IPS DF 6.9 (cell line): ENCODE measurements around the gene NUAK2.

Experiments used
- DNase-seq: peaks from one replicate; pipeline ENCODE4 v3.0.0-alpha.2; 2013; ENCODE audit warnings: low read depth, low spot score
- H3K27ac ChIP-seq: one replicate; pipeline ENCODE4 v1.5.1; 2013; ENCODE audit warnings: low read length, control low read depth
- H3K27me3 ChIP-seq: 2 replicates; pipeline ENCODE4 v1.6.1; 2013; ENCODE audit warnings: mild to moderate bottlenecking, low read length; ENCODE audit not compliant: control insufficient read depth, insufficient read depth
- H3K36me3 ChIP-seq: 2 replicates; pipeline ENCODE4 v1.6.1; 2013; ENCODE audit warnings: low read length; ENCODE audit not compliant: control insufficient read depth, insufficient read depth
- H3K4me1 ChIP-seq: 2 replicates; pipeline ENCODE4 v1.6.1; 2013; ENCODE audit warnings: low read length; ENCODE audit not compliant: control insufficient read depth, insufficient read depth
- H3K4me3 ChIP-seq: 2 replicates; pipeline ENCODE4 v1.5.1; 2013; ENCODE audit warnings: mild to moderate bottlenecking, low read length
- H3K9me3 ChIP-seq: 2 replicates; pipeline ENCODE4 v1.6.1; 2013; ENCODE audit warnings: low read length, inconsistent platforms; ENCODE audit not compliant: control insufficient read depth, insufficient read depth
- WGBS: extraction: QIAGEN DNeasy Blood & Tissue Kit; methylation state at CpG from one replicate; pipeline ENCODE4 v1.1.7; 2013; ENCODE audit warnings: mixed read lengths, missing lambda C conversion rate; ENCODE audit not compliant: insufficient read length, insufficient coverage; 5-methylcytosine and 5-hydroxymethylcytosine counted together

NUAK2 gene

GRCh38 chr1:205296154-205296553, 25.4 kb downstream of the NUAK2 start:
- Histone ChIP-seq H3K27me3 (no peaks in the 10 kb centered on the region), H3K27ac (no peak overlapping the region), H3K4me1 (peaks cover 23% of the 10 kb centered on the region), H3K4me3 (no peak overlapping the region), H3K36me3 (no peaks in the 10 kb centered on the region), H3K9me3 (no peaks in the 10 kb centered on the region)
- DNase-seq = no peak
- WGBS = no CpG with 5 or more reads among the region's 2 CpGs

GRCh38 chr1:205294934-205295333, 26.6 kb downstream of the NUAK2 start:
- H3K4me3 ChIP-seq = no peak overlapping the region
- H3K27ac ChIP-seq = peak overlapping the region; percentile 52
- no peaks in the 10 kb centered on the region for H3K9me3 ChIP-seq
- DNase-seq = no peak
- no peaks in the 10 kb centered on the region for H3K27me3 ChIP-seq
- H3K4me1 ChIP-seq = peaks cover 19% of the 10 kb centered on the region
- H3K36me3 ChIP-seq = no peaks in the 10 kb centered on the region
- WGBS = no CpG with 5 or more reads among the region's 5 CpGs

- H3K9me3 ChIP-seq = no peaks in the 10 kb centered on the region
- no peaks in the 10 kb centered on the region for H3K36me3 ChIP-seq
- H3K4me1 ChIP-seq = peaks cover 19% of the 10 kb centered on the region
- H3K27me3 ChIP-seq = no peaks in the 10 kb centered on the region
- H3K4me3 ChIP-seq = no peak overlapping the region
- H3K27ac ChIP-seq = peak overlapping the region; percentile 52
- WGBS = no CpG with 5 or more reads among the region's 6 CpGs
- DNase-seq = peak; percentile 66
Measured at GRCh38 chr1:205294175-205294917, 27.2 kb downstream of the NUAK2 start.

GRCh38 chr1:205293350-205294074, 28.0 kb downstream of the NUAK2 start:
- H3K4me3 ChIP-seq = no peak overlapping the region

GRCh38 chr1:205291596-205291995, 29.9 kb downstream of the NUAK2 start:
- Histone ChIP-seq H3K27ac (no peak overlapping the region), H3K4me1 (peaks cover 13% of the 10 kb centered on the region; the same call in 1 of the 2 replicates), H3K4me3 (no peak overlapping the region), H3K27me3 (no peaks in the 10 kb centered on the region), H3K36me3 (no peaks in the 10 kb centered on the region), H3K9me3 (no peaks in the 10 kb centered on the region)
- no CpG with 5 or more reads among the region's 6 CpGs for WGBS
- no peak for DNase-seq

More at GRCh38 chr1:205293350-205294074, 28.0 kb downstream of the NUAK2 start:
- Histone ChIP-seq H3K36me3 (no peaks in the 10 kb centered on the region), H3K27me3 (no peaks in the 10 kb centered on the region), H3K4me1 (peaks cover 15% of the 10 kb centered on the region), H3K9me3 (no peaks in the 10 kb centered on the region), H3K27ac (peak overlapping the region; percentile 34)
- no peak for DNase-seq
- no CpG with 5 or more reads among the region's 10 CpGs for WGBS

- no CpG with 5 or more reads among the region's 8 CpGs for WGBS
- Histone ChIP-seq H3K4me1 (peaks cover 16% of the 10 kb centered on the region), H3K27ac (no peak overlapping the region)
Measured at GRCh38 chr1:205287767-205288559, 33.6 kb downstream of the NUAK2 start.

GRCh38 chr1:205287076-205287475, 34.5 kb downstream of the NUAK2 start:
- no CpG with 5 or more reads among the region's 3 CpGs for WGBS
- Histone ChIP-seq H3K27me3 (no peaks in the 10 kb centered on the region), H3K4me1 (peaks cover 16% of the 10 kb centered on the region), H3K36me3 (no peaks in the 10 kb centered on the region), H3K27ac (no peak overlapping the region), H3K9me3 (no peaks in the 10 kb centered on the region), H3K4me3 (no peak overlapping the region)
- no peak for DNase-seq

More at GRCh38 chr1:205287767-205288559, 33.6 kb downstream of the NUAK2 start:
- H3K27me3 ChIP-seq = no peaks in the 10 kb centered on the region
- no peak overlapping the region for H3K4me3 ChIP-seq
- no peak for DNase-seq
- no peaks in the 10 kb centered on the region for H3K9me3 ChIP-seq
- H3K36me3 ChIP-seq = no peaks in the 10 kb centered on the region

- Histone ChIP-seq H3K9me3 (no peaks in the 10 kb centered on the region), H3K27ac (no peak overlapping the region), H3K4me3 (no peak overlapping the region), H3K4me1 (peaks cover 16% of the 10 kb centered on the region), H3K36me3 (no peaks in the 10 kb centered on the region), H3K27me3 (no peaks in the 10 kb centered on the region)
- no CpG with 5 or more reads among the region's 9 CpGs for WGBS
- DNase-seq = no peak
Measured at GRCh38 chr1:205286335-205286950, 35.1 kb downstream of the NUAK2 start.

- Histone ChIP-seq H3K27ac (no peak overlapping the region), H3K4me1 (peaks cover 16% of the 10 kb centered on the region), H3K36me3 (no peaks in the 10 kb centered on the region), H3K27me3 (no peaks in the 10 kb centered on the region), H3K9me3 (no peaks in the 10 kb centered on the region), H3K4me3 (no peak overlapping the region)
- no CpG with 5 or more reads among the region's 12 CpGs for WGBS
- DNase-seq = no peak
Measured at GRCh38 chr1:205285381-205286101, 36.0 kb downstream of the NUAK2 start.
